Inferior parietal cortex (tissue), 1 donor: Measurements from ENCODE around the gene RPS6KA2.
A peak's percentile ranks its signal among the peaks of the same experiment; 100 is the strongest.

ENCODE experiments used
- DNase-seq: peaks from one replicate; pipeline ENCODE4 v3.0.0-alpha.2; 2016; ENCODE audit errors: extremely low spot score

Gene RPS6KA2

GRCh38 chr6:166615059-166615770 is 11.8 kb downstream of the RPS6KA2 start:
- DNase-seq: no peak

GRCh38 chr6:166614589-166614988 is 12.5 kb downstream of the RPS6KA2 start:
- no peak for DNase-seq

GRCh38 chr6:166614171-166614583 is 12.9 kb downstream of the RPS6KA2 start:
- DNase-seq: no peak

GRCh38 chr6:166613027-166613426 is 14.0 kb downstream of the RPS6KA2 start:
- DNase-seq: no peak

- DNase-seq: no peak
Measured at GRCh38 chr6:166612471-166612881, 14.6 kb downstream of the RPS6KA2 start.

GRCh38 chr6:166611631-166612030 is 15.4 kb downstream of the RPS6KA2 start:
- DNase-seq: no peak

- DNase-seq: no peak
Measured at GRCh38 chr6:166610069-166610468, 17.0 kb downstream of the RPS6KA2 start.

- no peak for DNase-seq
Measured at GRCh38 chr6:166608774-166609173, 18.3 kb downstream of the RPS6KA2 start.

GRCh38 chr6:166605752-166606151 is 21.3 kb downstream of the RPS6KA2 start:
- DNase-seq: no peak

GRCh38 chr6:166604911-166605310 is 22.1 kb downstream of the RPS6KA2 start:
- no peak for DNase-seq

- no peak for DNase-seq
Measured at GRCh38 chr6:166604328-166604727, 22.7 kb downstream of the RPS6KA2 start.

- DNase-seq: no peak
Measured at GRCh38 chr6:166603043-166603690, 23.9 kb downstream of the RPS6KA2 start.

GRCh38 chr6:166601956-166602355 is 25.1 kb downstream of the RPS6KA2 start:
- no peak for DNase-seq

GRCh38 chr6:166600931-166601330 is 26.1 kb downstream of the RPS6KA2 start:
- no peak for DNase-seq

GRCh38 chr6:166599205-166599604 is 27.8 kb downstream of the RPS6KA2 start:
- DNase-seq: no peak

- DNase-seq: peak; percentile 51
Measured at GRCh38 chr6:166598441-166599138, 28.5 kb downstream of the RPS6KA2 start.

GRCh38 chr6:166597711-166598440 is 29.2 kb downstream of the RPS6KA2 start:
- DNase-seq: peak; percentile 56

- DNase-seq: no peak
Measured at GRCh38 chr6:166596776-166597507, 30.1 kb downstream of the RPS6KA2 start.

- no peak for DNase-seq
Measured at GRCh38 chr6:166595949-166596348, 31.1 kb downstream of the RPS6KA2 start.

- no peak for DNase-seq
Measured at GRCh38 chr6:166595061-166595780, 31.8 kb downstream of the RPS6KA2 start.

- no peak for DNase-seq
Measured at GRCh38 chr6:166592821-166593220, 34.2 kb downstream of the RPS6KA2 start.
